SK-N-MC (cell line): ENCODE measurements around the gene KDSR.

Experiments
- DNase-seq: peaks from one replicate; pipeline ENCODE4 v3.0.0-alpha.2; 2011; ENCODE audit warnings: low read depth, low spot score
- H3K27ac ChIP-seq: fragments of 200-600 bp; sonication (generic); 2 replicates; pipeline ENCODE4 v1.5.1; 2016; ENCODE audit warnings: mixed run types
- H3K36me3 ChIP-seq: fragments of 200-600 bp; sonication (generic); 2 replicates; pipeline ENCODE4 v1.6.1; 2017; ENCODE audit warnings: antibody characterized with exemption, low read length, mixed read lengths; ENCODE audit not compliant: insufficient read depth
- H3K4me3 ChIP-seq: fragments of 200-600 bp; sonication (generic); 2 replicates; pipeline ENCODE4 v1.5.1; 2016
- H3K9ac ChIP-seq: fragments of 200-600 bp; sonication (generic); 2 replicates; pipeline ENCODE4 v1.8.0; 2017; ENCODE audit warnings: mixed run types, mixed read lengths; ENCODE audit not compliant: insufficient read length
- H3K9me3 ChIP-seq: fragments of 200-600 bp; sonication (generic); 2 replicates; pipeline ENCODE4 v1.6.1; 2017; ENCODE audit warnings: low read depth, mild to moderate bottlenecking, antibody characterized with exemption, low read length, moderate library complexity, mixed read lengths
- EZH2 ChIP-seq: fragments of 200-600 bp; sonication (generic); IDR thresholded peaks from one replicate; pipeline ENCODE4 v1.6.1; 2017; ENCODE audit warnings: antibody characterized with exemption
- FOXP2 ChIP-seq: optimal IDR thresholded peaks from 2 replicates; pipeline ENCODE3; 2011; ENCODE audit warnings: mild to moderate bottlenecking, moderate library complexity; ENCODE audit not compliant: insufficient read depth; ENCODE audit errors: extremely low read length, control extremely low read depth
- POLR2AphosphoS5 ChIP-seq: IDR thresholded peaks from 2 replicates; pipeline ENCODE4 v1.6.1; 2012; ENCODE audit warnings: mild to moderate bottlenecking, low read depth, low read length, borderline replicate concordance

KDSR gene

GRCh38 chr18:63314062-63314790, 52.8 kb downstream of the KDSR start:
- no peaks in the 10 kb centered on the region for H3K9me3 ChIP-seq
- no peak overlapping the region for H3K4me3 ChIP-seq
- no peaks in the 10 kb centered on the region for H3K36me3 ChIP-seq
- no peak overlapping the region for H3K27ac ChIP-seq
- DNase-seq: no peak
- TF ChIP-seq POLR2AphosphoS5: no peak
- no peak for TF ChIP-seq EZH2
- no peak for TF ChIP-seq FOXP2
- H3K9ac ChIP-seq: no peak overlapping the region

- no peak overlapping the region for H3K4me3 ChIP-seq
- DNase-seq: no peak
- H3K27ac ChIP-seq: no peak overlapping the region
Observed at GRCh38 chr18:63313396-63313917, 53.5 kb downstream of the KDSR start.

GRCh38 chr18:63312737-63313395, 54.1 kb downstream of the KDSR start:
- H3K9ac ChIP-seq: no peak overlapping the region
- H3K4me3 ChIP-seq: no peak overlapping the region
- no peaks in the 10 kb centered on the region for H3K36me3 ChIP-seq
- no peak for TF ChIP-seq POLR2AphosphoS5
- no peak for TF ChIP-seq FOXP2
- no peak for TF ChIP-seq EZH2
- no peaks in the 10 kb centered on the region for H3K9me3 ChIP-seq
- H3K27ac ChIP-seq: no peak overlapping the region
- DNase-seq: no peak

More at GRCh38 chr18:63313396-63313917, 53.5 kb downstream of the KDSR start:
- Histone ChIP-seq H3K36me3 (no peaks in the 10 kb centered on the region), H3K9me3 (no peaks in the 10 kb centered on the region), H3K9ac (no peak overlapping the region)
- TF ChIP-seq FOXP2: no peak
- TF ChIP-seq POLR2AphosphoS5: no peak
- TF ChIP-seq EZH2: no peak

- Histone ChIP-seq H3K4me3 (no peak overlapping the region), H3K9ac (no peak overlapping the region), H3K36me3 (no peaks in the 10 kb centered on the region), H3K27ac (no peak overlapping the region), H3K9me3 (no peaks in the 10 kb centered on the region)
- no peak for DNase-seq
- TF ChIP-seq FOXP2 (no peak), EZH2 (no peak)
Observed at GRCh38 chr18:63312019-63312409, 55.0 kb downstream of the KDSR start.

- no peak overlapping the region for H3K4me3 ChIP-seq
- H3K9ac ChIP-seq: no peak overlapping the region
- no peak overlapping the region for H3K27ac ChIP-seq
- TF ChIP-seq EZH2 (no peak), FOXP2 (no peak), POLR2AphosphoS5 (no peak)
- H3K36me3 ChIP-seq: no peaks in the 10 kb centered on the region
- H3K9me3 ChIP-seq: no peaks in the 10 kb centered on the region
- no peak for DNase-seq
Observed at GRCh38 chr18:63311118-63312018, 55.6 kb downstream of the KDSR start.

- no peak overlapping the region for H3K9ac ChIP-seq
- no peak overlapping the region for H3K4me3 ChIP-seq
- no peaks in the 10 kb centered on the region for H3K36me3 ChIP-seq
Observed at GRCh38 chr18:63309422-63309821, 57.6 kb downstream of the KDSR start.

GRCh38 chr18:63307551-63308200, 59.3 kb downstream of the KDSR start:
- TF ChIP-seq POLR2AphosphoS5: no peak
- TF ChIP-seq EZH2: no peak
- no peak for TF ChIP-seq FOXP2
- Histone ChIP-seq H3K9me3 (no peaks in the 10 kb centered on the region), H3K9ac (no peak overlapping the region), H3K4me3 (no peak overlapping the region), H3K27ac (no peak overlapping the region), H3K36me3 (no peaks in the 10 kb centered on the region)
- no peak for DNase-seq

More at GRCh38 chr18:63309422-63309821, 57.6 kb downstream of the KDSR start:
- DNase-seq: no peak
- H3K9me3 ChIP-seq: no peaks in the 10 kb centered on the region
- no peak overlapping the region for H3K27ac ChIP-seq
- TF ChIP-seq EZH2 (no peak), FOXP2 (no peak), POLR2AphosphoS5 (no peak)

GRCh38 chr18:63306819-63307550, 60.0 kb downstream of the KDSR start:
- H3K9me3 ChIP-seq: no peaks in the 10 kb centered on the region
- no peak for DNase-seq
- H3K9ac ChIP-seq: no peak overlapping the region
- no peaks in the 10 kb centered on the region for H3K36me3 ChIP-seq
- TF ChIP-seq FOXP2 (no peak), POLR2AphosphoS5 (no peak), EZH2 (no peak)
- H3K27ac ChIP-seq: no peak overlapping the region
- no peak overlapping the region for H3K4me3 ChIP-seq
